ENCODE measurements around the gene GSTA5.
"Not testable (repeated sequence)": the region's sequence is repeated elsewhere in the genome, so short reads cannot be mapped to it uniquely, and the experiment has no call there.

GSTA5 gene

DNA sequence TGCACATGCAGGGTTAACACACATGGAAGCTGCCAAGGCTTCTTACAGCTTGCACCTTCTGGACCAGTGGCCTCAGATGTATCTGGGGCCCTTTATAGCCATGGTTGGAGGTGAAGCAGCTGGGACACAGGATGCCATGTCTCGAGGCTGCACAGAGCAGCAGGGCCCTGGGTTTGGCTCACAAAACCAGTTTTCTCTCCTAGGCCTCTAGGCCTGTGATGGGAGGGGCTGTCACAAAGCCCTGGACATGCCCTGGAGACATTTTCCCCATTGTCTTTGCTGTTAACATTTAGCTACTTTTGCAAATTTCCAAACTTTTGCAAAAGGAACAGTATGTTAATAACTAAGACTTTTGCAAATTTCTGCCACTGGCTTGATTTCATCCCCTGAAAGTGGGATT lies 18.8 kb downstream of the GSTA5 start:
- Histone ChIP-seq H3K4me1 (no peaks in the 10 kb centered on the region), H3K9me3 (no peaks in the 10 kb centered on the region), H3K4me3 (ENCODE audit: low read depth, low read length) (no peak overlapping the region), H3K27me3 (no peaks in the 10 kb centered on the region), H3K36me3 (no peaks in the 10 kb centered on the region)
- no peak for TF ChIP-seq CTCF (IDR thresholded peaks at IDR 0.05; ENCODE audit: low read depth, low read length)
- DNase-seq, result no peak

GRCh38 chr6:52820198-52820597 lies 20.4 kb downstream of the GSTA5 start:
- no peaks in the 10 kb centered on the region for H3K9me3 ChIP-seq
- DNase-seq, result no peak

DNA sequence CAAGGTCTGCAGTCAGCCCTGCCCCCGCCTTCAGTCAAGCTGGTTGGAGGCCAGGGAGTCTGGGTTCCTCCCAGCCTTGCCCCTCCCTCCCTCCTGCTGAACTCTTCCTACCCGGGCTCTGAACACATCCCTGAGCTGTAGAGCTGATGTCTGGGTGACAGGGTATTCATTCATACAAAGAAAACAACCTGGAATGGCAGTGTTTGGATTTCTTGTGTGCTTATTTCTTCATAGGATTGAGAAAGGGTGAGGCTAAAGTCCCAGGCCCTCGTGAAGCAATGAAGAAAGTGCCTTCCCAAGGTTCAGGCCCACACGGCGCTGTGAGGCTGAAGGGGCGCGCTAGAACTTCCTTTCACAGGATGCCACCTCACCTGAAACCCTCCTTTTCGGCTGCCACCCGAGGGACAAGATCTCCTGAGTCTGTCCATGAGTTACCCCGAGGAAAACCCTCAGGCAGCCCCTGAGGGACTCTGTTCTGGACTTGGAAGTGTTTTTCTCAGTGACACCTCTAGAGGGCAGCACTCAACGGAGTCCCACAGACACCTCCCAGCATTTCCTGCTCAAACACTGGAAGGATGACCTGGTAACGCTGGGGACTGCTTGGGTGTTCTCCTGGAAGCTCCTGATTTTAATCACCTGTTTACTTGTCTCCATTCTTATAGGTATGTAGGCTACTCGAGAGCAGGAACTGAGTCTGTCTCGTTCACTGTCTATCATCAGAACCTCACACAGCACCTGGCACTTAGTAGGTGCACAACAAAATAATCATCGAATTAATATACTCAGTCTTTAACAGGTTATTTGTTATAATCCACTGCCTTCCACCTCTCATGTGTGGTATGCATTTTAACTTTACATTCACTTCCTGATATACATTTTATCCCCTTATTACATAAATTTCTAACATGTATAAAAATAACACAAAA lies 25.2 kb downstream of the GSTA5 start:
- Histone ChIP-seq H3K36me3 (no peaks in the 10 kb centered on the region), H3K9me3 (no peaks in the 10 kb centered on the region), H3K4me3 (ENCODE audit: low read depth, low read length) (no peak overlapping the region), H3K4me1 (no peaks in the 10 kb centered on the region), H3K27me3 (no peaks in the 10 kb centered on the region)
- peak; percentile 65 for DNase-seq
- TF ChIP-seq CTCF (IDR thresholded peaks at IDR 0.05; ENCODE audit: low read depth, low read length), result peak; percentile 79

More at GRCh38 chr6:52820198-52820597, 20.4 kb downstream of the GSTA5 start:
- H3K4me1 ChIP-seq, result no peaks in the 10 kb centered on the region
- no peaks in the 10 kb centered on the region for H3K27me3 ChIP-seq
- H3K4me3 ChIP-seq (ENCODE audit: low read depth, low read length), result no peak overlapping the region
- no peak for TF ChIP-seq CTCF (IDR thresholded peaks at IDR 0.05; ENCODE audit: low read depth, low read length)
- H3K36me3 ChIP-seq, result no peaks in the 10 kb centered on the region

DNA sequence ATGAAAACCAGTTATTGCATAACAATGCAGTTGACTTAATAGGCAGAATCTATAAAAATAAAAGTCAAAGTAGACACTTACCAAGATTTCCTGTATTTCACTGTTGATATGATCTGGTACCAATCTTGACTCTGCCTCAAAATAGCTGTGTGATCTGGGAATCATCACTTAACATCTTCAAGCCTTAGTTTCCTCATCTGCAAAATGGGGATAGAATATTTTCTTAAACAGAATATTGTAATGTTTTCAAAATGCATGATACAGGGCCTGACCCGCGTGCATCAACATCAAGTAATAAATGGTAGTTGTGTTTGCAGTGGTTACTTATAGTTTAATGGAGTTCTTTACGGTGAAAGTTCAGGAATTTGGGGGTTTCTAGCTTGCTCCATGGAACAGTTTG lies 26.1 kb downstream of the GSTA5 start:
- H3K4me1 ChIP-seq; DNase-seq; H3K27me3 ChIP-seq; H3K9me3 ChIP-seq; H3K36me3 ChIP-seq; H3K4me3 ChIP-seq (ENCODE audit: low read depth, low read length): not testable (repeated sequence)

GRCh38 chr6:52809777-52810176 lies 30.8 kb downstream of the GSTA5 start:
- DNase-seq; H3K27me3 ChIP-seq; H3K4me1 ChIP-seq; H3K9me3 ChIP-seq; H3K4me3 ChIP-seq (ENCODE audit: low read depth, low read length); H3K36me3 ChIP-seq: not testable (repeated sequence)

DNA sequence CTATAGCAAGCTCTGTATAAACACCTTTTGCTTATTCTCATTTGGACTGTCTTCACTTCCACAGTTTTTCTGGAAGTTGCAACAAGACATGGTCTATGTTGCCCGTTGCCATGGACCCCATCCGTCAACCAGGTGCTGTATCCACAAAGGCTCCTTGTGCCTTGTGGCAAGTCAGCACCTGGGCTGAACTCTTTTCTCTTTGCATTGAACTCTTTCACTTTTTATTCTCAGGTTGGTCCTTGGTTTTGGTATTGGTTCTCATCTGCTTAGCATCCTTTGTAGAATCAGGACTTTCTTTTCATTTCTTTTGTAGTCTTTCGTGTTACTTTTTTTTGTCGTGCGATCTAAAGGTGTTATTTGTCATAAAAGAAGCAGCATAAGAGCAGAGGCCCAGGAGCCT lies 32.0 kb downstream of the GSTA5 start:
- H3K4me3 ChIP-seq (ENCODE audit: low read depth, low read length), result no peak overlapping the region
- H3K9me3 ChIP-seq, result no peaks in the 10 kb centered on the region
- no peaks in the 10 kb centered on the region for H3K36me3 ChIP-seq
- no peak for DNase-seq
- H3K27me3 ChIP-seq, result no peaks in the 10 kb centered on the region
- TF ChIP-seq CTCF (IDR thresholded peaks at IDR 0.05; ENCODE audit: low read depth, low read length), result no peak
- no peaks in the 10 kb centered on the region for H3K4me1 ChIP-seq

GRCh38 chr6:52803668-52804255 lies 36.9 kb downstream of the GSTA5 start, which contains the start of gene GSTA1:
TSS of gene GSTA1 (minus strand) at chr6:52803816. CDS start at chr6:52799267, 4,549 bp downstream.
- not testable (repeated sequence) for H3K27me3 ChIP-seq; DNase-seq; H3K36me3 ChIP-seq; H3K4me3 ChIP-seq (ENCODE audit: low read depth, low read length); H3K9me3 ChIP-seq; H3K4me1 ChIP-seq

All from BE2C (cell line).